GM18870 (cell line): ENCODE data around the gene CDR2L.
"Not testable (repeated sequence)": the region's sequence is repeated elsewhere in the genome, so short reads cannot be mapped to it uniquely, and the experiment has no call there.

Experiments
- ATAC-seq: cut with Tn5 transposase; IDR thresholded peaks from one replicate; pipeline ENCODE4 v1.9.1; 2021; ENCODE audit warnings: moderate library complexity; ENCODE audit not compliant: unreplicated experiment

The CDR2L gene

GRCh38 chr17:75036643-75037268, 49.3 kb downstream of the CDR2L start:
- ATAC-seq = no peak

GRCh38 chr17:75039238-75039637, 51.8 kb downstream of the CDR2L start:
- no peak for ATAC-seq

DNA sequence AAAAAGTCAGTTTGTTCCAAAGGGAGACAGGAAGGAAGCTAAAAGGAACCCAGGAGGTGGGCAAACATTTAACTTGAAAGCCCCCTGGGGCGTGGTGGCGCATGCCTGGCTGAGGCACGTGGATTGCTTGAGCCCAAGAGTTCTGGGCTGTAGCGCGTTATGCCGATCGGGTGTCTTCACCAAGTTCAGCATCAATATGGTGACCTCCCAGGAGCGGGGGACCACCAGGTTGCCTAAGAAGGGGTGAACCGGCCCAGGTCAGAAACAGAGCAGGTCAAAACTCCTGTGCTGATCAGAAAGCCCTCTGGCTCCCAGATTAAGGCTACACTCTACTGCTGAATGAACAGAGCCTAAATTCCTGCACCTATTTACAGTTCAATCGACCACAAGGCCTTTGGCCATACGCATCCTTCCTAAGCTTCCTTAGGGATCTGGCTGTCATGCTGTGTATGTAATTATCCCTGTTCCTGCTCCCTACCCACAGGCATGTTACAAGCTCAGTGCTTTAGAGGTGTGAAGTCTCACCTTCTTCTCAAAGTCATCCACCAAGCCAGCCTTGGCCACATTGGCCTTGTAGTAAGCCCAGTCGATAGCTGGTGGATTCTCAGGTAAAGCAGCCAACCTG, 54.3 kb downstream of the CDR2L start:
- ATAC-seq = no peak

GRCh38 chr17:75043789-75044188, 56.4 kb downstream of the CDR2L start:
- not testable (repeated sequence) for ATAC-seq

- no peak for ATAC-seq
Observed at GRCh38 chr17:75044716-75045115, 57.3 kb downstream of the CDR2L start.

DNA sequence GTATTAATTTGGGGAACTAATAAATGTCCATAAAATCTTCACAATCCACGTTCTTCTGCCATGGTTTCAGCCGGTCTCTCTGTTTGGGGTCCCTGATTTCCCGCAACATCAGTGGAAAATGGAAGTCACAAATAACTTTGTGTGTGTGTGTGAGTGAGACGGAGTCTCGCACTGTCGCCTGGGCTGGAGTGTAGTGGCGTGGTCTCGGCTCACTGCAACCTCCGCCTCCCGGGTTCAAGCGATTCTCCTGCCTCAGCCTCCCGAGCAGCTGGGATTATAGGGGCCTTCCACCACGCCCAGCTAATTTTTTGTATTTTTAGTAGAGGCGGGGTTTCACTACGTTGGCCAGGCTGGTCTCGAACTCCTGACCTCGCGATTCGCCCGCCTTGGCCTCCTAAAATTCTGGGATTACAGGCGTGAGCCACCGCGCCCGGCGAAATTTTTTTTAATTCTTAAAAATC, 58.5 kb downstream of the CDR2L start:
- ATAC-seq = not testable (repeated sequence)

DNA sequence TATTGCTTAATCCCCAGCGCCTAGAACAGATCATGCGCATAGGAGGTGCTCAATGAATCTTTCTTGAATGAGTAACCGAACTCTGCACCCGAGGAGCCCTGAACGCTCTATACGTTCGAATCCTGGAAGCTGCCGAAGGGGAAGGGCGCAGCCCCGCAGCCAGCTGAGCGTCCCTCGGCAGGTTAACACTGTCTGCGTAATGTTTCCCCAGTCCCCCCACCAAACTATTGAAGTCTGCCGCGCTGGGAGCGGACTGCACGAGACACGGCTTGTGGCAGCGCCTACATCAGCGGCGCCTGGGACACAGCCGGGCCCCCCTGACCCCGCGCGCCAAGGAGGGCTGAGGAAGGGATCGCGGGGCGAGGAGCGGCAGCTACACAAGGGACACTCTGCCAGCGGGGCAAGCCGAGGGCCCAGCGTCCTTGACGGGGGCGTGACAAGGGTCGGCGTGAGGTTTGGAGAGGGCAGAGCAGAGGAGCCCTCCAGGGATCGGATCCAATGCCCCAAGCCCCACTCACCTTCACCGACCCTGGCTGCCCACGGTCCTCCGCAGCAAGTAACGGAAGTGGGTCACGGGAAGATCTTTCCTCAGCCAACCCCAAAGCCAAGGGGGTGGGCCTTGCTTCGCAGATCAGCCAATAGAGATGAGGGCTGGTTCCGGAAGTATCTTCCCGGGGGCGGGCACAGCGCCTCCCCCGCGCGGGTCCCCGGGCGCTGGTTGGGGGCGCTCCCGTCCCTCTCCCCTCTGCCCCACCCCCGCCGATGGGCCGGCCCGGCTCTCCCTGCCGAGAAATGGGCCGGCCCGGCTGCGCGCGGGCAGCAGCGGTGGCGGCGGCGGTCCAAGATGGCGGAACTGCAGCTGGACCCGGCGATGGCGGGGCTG, 59.2 kb downstream of the CDR2L start, which contains the start of the genes ATP5PD and KCTD2:
Gene ATP5PD, minus strand, starts transcription at position 563 of the 883 bp plus-strand sequence. CDS start 4,319 bp downstream, outside the sequence.
Gene KCTD2, plus strand, starts transcription at position 819 of the 883 bp plus-strand sequence. Its CDS starts 26 bp downstream, at position 845.
- ATAC-seq = peak; percentile 95

- ATAC-seq = no peak
Observed at GRCh38 chr17:75047398-75048098, 60.1 kb downstream of the CDR2L start.

DNA sequence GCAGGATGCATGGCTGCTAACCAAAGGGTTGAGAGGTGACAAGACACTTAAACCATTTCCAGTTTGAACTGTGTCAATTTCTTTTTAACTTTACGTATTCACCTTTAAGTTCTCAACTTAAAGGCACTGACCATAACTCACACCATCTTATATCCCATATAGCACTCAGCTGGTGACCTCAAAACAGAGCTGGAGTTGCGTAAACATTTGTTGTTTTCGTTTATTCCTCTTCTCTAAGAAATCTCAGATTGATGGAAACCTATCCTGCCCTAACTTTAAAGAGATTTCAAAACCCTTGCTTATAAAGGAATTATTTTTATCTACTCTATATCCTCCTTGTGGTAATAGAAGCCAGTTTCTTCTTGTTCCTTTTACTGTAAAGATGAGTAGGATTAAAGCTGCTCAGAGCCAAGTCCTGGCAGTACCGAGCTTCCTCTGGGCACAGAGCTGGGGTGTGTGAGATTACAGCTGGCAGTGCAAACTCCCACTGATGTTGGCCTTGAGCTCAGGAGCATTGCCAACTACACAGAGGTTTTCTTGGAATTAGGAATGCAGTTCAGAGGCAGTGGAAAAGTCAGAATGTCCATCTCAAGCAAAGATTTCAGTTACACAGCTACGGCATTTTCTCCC, 60.9 kb downstream of the CDR2L start:
- ATAC-seq = no peak

GRCh38 chr17:75049057-75049456, 61.6 kb downstream of the CDR2L start:
- no peak for ATAC-seq

GRCh38 chr17:75049706-75050105, 62.3 kb downstream of the CDR2L start:
- no peak for ATAC-seq

- no peak for ATAC-seq
Observed at GRCh38 chr17:75051941-75052340, 64.5 kb downstream of the CDR2L start.
